ENCODE measurements around the gene CD40.

Gene CD40

GRCh38 chr20:46175127-46175494, 57.0 kb downstream of the CD40 start:
- DNase-seq, result no peak

GRCh38 chr20:46176739-46177378, 58.7 kb downstream of the CD40 start:
- no peak for DNase-seq

- DNase-seq, result no peak
Observed at GRCh38 chr20:46177768-46178167, 59.7 kb downstream of the CD40 start.

- DNase-seq, result no peak
Observed at GRCh38 chr20:46178891-46179290, 60.8 kb downstream of the CD40 start.
